ENCODE measurements around the gene KIAA1328. TPM values are rescaled to one million over a fixed set of nuclear protein-coding genes. Genes with fewer than 3 reads are reported as not detected.

Gene KIAA1328
- total RNA-seq, 6 experiments from 2014 or later, result 2.0 to 4.5 (median 2.9) TPM

DNA sequence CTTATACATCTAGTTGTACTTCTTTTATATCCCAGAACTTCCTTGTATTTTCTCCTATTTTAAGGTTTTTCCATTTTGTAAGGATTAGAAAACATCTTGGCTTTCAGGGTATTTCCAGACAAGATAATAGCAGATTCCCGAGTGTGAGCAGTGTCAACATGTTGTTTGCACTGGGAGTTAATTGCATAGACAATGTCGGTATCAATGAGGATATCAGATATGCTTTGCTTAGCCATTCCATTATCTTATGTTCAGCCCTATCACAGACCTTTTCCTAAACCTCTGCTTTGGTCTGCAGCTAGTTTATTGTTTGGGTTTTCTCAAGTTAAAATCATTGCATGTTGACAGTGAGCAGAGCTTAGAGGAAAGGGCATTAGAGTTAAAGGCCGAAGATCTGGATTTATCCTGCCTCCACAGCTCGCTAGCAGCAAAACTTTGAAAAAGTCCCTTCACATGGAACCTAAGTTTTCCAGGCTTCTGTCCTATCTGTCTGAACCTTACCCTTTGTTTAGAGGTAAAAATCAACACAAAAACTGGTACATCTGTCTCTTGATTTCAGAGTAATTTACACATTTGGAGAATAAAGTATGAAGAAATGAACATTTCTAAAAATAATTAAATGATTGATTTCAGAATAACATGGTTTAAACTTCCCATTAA is 355.4 kb downstream of the KIAA1328 start:
- 25% methylated on average over 4 of the region's 4 CpGs for WGBS (ENCODE audit: insufficient coverage, low coverage, low lambda C conversion rate, missing lambda C conversion rate)
- Histone ChIP-seq H3K36me3 (no peaks in the 10 kb centered on the region), H3K27me3 (no peaks in the 10 kb centered on the region), H3K9me3 (no peaks in the 10 kb centered on the region), H3K4me1 (peaks cover 0 to 7% (median 0%) of the 10 kb centered on the region in 4 donors), H3K4me3 (no peak overlapping the region), H3K27ac (no peak overlapping the region)
- no peak for TF ChIP-seq POLR2A (IDR thresholded peaks at IDR 0.05)
- no peak for TF ChIP-seq CTCF (IDR thresholded peaks at IDR 0.05)
- ATAC-seq, result peak; percentile 62 to 86 (median 80)
- no peak for DNase-seq
- intact Hi-C loops (cut with DNase I), result no loop called here

DNA sequence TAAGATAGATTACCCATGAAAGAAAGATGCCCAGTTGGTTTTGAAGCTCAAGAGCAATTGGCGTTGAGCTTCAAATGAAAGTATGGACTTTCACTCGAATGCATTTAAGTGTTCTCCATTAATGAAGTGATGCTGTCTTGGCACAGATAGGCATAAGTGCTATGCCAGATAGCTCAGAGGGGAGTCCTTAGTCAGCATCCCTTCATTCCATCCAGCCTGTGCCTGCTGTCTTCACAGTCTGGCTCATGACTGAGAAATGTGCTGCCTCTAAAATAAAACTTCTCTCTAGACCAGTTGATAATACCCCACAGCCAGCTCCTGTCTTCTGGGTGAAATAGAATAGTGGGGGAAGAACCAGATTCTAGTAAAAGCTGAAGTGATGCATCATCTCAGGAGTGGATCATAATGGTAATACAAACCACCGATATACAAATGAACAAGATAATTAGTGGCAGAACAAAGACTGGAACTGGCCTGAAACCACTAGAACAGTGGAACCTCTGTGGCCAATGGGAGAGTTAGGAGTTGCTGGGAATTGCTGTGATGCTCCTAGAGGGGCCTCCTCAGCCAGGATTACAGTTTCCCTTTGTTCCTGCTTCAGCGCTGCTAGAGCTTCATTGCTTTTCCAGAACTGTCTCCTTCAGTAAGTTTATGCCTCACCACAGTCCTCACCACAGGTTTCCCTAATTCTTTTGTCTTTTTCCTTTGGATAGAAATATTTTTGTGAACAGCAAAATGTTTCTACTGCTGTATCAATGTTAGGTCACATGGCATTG is 359.3 kb downstream of the KIAA1328 start:
- WGBS (ENCODE audit: insufficient coverage, low coverage, low lambda C conversion rate, missing lambda C conversion rate), result 87% methylated on average over 4 of the region's 4 CpGs
- Histone ChIP-seq H3K27ac (no peak overlapping the region), H3K9me3 (no peaks in the 10 kb centered on the region), H3K36me3 (no peaks in the 10 kb centered on the region), H3K4me3 (no peak overlapping the region), H3K4me1 (peaks cover 0 to 7% (median 0%) of the 10 kb centered on the region in 4 donors), H3K27me3 (no peaks in the 10 kb centered on the region)
- DNase-seq, result no peak
- no peak for TF ChIP-seq CTCF (IDR thresholded peaks at IDR 0.05)
- ATAC-seq, result no peak
- intact Hi-C loops (cut with DNase I), result no loop called here

GRCh38 chr18:37199741-37200140 is 370.8 kb downstream of the KIAA1328 start:
- H3K36me3 ChIP-seq, result no peaks in the 10 kb centered on the region
- no peaks in the 10 kb centered on the region for H3K9me3 ChIP-seq
- no peak for TF ChIP-seq POLR2A (IDR thresholded peaks at IDR 0.05)
- TF ChIP-seq CTCF (IDR thresholded peaks at IDR 0.05), result no peak
- no peaks in the 10 kb centered on the region for H3K27me3 ChIP-seq
- no peaks in the 10 kb centered on the region for H3K4me1 ChIP-seq
- 90% methylated on average over 2 of the region's 2 CpGs for WGBS (ENCODE audit: insufficient coverage, low coverage, low lambda C conversion rate, missing lambda C conversion rate)
- intact Hi-C loops (cut with DNase I), result no loop called here
- DNase-seq (no peak), ATAC-seq (no peak)
- no peak overlapping the region for H3K27ac ChIP-seq
- no peak overlapping the region for H3K4me3 ChIP-seq

GRCh38 chr18:37207343-37207742 is 378.4 kb downstream of the KIAA1328 start:
- WGBS (ENCODE audit: insufficient coverage, low coverage, low lambda C conversion rate, missing lambda C conversion rate), result 83% methylated on average over 1 of the region's 1 CpG

More at GRCh38 chr18:37207343-37207742, 378.4 kb downstream of the KIAA1328 start:
- Histone ChIP-seq H3K36me3 (no peaks in the 10 kb centered on the region), H3K27ac (no peak overlapping the region), H3K9me3 (no peaks in the 10 kb centered on the region), H3K4me1 (no peaks in the 10 kb centered on the region), H3K4me3 (no peak overlapping the region), H3K27me3 (no peaks in the 10 kb centered on the region)
- no peak for DNase-seq
- no peak for ATAC-seq
- TF ChIP-seq CTCF (IDR thresholded peaks at IDR 0.05), result no peak
- no peak for TF ChIP-seq POLR2A (IDR thresholded peaks at IDR 0.05)
- intact Hi-C loops (cut with DNase I), result no loop called here

Data from right lobe of liver (tissue), 6 donors.